Forelimb muscle (tissue), 1 donor: ENCODE measurements around the gene PRKCA. TPM values are rescaled to one million over a fixed set of nuclear protein-coding genes. Genes with fewer than 3 reads are reported as not detected.

ENCODE experiments used
- DNase-seq: peaks from one replicate; pipeline ENCODE4 v3.0.0-alpha.2; 2013; ENCODE audit warnings: low read depth
- polyA plus RNA-seq: library from polyadenylated mRNA; unstranded; fragments of 120-200 nt; gene quantifications from one replicate; pipeline ENCODE4 v1.2.1, GENCODE V29; 2013; ENCODE audit not compliant: insufficient read length

The PRKCA gene
- polyA plus RNA-seq, 1 donor = 2.4 TPM

DNA sequence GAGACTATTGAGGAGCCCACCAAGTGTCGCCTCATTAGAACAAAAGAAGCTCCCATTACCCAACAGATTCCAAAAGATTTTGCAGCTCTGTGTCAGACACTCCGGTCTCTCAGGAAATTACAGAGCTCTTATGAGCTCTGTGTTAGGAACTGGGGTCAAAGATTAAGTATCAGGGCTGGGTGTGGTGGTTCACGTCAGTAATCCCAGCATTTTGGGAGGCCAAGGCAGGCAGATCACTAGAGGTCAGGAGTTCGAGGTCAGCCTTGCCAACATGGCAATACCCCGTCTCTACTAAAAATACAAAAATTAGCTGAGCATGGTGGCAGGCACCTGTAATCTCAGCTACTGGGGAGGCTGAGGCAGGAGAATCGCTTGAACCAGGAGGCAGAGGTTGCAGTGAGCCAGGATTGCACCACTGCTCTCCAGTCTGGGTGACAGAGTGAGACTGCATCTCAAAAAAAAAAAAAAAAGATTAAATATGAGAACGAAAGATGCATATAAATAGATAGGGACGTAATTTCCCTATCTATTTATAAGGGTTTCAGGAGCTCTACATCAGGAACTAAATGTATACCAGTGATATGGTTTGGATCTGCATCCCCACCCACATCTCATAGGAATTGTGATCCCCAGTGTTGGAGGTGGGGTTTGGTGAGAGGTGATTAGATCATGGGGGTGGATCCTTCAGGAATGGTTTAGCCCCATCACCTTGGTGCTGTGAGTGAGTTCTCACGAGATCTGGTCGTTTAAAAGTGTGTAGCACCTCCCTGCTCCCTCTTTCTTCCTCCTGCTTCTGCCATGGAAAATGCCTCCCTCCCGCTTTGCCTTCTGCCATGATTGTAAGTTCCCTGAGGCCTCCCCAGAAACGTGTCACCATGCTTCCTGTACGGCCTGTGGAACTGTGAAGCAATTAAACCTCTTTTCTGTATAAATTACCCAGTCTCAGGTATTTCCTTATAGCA is 111.4 kb downstream of the PRKCA start:
- no peak for DNase-seq

DNA sequence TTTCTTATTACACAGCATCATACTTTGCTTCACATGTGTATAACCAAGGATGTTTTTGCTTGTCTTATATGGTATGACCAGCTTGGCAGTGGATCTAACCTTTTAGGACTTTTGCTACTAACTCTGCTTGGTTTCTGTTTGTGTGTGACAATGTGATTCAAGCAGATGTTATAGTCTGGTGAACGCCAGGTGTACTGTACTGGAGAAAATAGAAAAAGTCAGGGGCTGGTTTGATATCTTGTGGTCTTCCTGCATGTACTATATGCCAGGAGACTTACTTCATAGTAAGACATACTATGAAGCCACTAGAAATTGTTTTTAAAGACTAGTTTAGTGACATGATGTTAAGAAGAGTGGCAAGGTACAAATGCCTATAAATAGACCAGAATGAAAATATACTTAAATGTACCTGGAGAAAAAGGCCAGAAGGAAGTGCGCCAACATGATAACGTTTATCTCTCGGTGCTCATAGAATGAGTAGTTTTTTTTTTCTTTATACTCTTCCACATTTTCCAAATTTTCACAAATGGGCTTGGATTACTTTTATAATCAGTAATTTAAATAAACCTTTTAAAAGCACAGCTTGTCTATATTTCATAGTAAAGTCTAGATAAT is 112.3 kb downstream of the PRKCA start:
- no peak for DNase-seq

DNA sequence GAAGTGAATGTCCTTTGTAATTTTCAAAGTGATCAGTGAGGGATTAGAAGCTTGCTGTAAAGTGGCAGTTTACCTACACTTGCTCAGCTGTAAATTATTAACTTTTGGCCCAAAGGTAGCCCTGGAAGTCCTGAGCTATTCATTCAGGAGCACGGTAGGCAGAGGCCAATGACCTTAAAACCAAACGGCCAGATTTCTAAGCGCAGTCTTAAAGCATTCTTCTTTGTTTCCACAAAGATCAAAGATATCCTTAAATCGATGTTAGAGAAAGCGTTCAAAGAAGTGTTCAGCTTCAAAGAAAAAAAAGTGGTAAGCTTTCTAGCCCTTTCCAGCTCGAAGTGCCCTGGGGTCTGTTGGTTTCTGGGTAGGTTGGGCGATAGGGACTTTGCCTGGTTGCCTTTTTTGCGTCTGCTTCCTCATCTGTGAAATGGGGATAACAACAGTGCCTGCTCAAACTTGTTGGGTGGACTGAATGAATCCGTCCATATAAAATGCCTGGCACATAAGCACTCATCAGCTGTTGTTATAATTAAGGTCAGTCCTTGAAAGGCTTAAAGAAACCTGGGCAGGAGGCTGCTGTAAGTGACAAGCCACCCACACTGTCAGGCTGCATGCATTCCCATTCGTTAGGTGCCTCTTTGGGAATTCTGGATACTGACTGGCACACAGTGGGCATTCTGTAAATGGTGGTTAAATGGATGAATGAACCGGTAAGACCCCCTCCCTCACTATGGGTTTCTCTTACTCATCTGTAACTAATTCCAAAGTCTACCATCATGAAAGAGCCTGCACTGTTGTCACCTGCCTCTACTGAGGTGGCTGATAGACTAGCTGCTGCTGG is 113.2 kb downstream of the PRKCA start:
- DNase-seq = no peak

DNA sequence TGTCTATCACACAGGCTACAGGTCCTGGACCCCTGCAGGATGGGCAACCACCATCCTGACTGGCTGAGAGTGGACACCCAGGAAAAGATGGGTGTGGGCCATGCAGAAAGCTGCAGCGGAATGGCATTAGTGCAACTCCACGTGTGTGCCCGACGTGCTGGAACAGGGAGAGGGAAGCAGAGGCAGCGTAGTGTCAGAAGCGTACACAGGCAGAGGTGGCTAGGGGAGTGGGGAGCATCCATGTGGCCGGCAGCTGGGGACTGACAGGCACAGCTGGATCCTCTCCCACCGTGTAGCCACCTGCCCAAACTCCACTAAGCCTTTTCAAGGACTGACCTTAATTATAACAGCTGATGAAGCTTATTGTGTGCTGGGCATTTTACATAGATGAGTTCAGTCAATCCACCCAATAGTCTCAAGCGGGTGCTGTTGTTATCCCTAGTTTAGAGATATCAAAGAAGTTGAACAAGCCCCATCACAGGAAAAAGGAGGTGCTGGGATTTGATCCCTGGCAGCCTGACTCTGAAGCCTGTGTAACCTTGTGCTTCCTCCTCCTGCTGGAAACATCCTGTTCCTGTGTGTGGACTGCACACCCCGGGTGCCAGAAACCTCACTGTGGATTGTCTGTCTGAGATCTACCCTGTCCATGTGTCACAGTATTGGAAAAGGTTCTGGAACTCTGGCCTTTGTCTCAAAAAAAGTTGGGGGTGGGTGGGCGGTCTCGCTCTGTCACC is 114.0 kb downstream of the PRKCA start:
- DNase-seq = no peak

DNA sequence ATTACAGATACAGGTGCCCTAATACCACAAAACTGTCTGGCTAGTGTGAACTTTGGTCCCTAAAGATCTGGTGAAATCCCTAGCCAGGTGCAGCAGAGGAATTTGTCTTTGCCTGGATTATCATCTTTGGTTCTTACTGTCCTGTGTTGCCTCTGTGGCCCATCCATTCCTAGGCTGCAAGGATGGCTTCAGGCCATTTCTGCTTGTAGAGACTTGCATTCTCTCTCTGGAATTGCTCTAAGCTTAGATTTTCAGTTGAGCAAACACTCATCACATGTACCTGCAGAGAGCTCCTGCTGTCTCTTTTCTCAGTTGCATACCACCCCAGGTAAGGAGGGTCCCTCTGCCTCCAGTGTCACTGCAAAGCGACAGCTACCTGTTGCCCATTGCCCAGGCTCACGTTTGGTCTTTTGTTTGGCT is 114.9 kb downstream of the PRKCA start:
- no peak for DNase-seq

DNA sequence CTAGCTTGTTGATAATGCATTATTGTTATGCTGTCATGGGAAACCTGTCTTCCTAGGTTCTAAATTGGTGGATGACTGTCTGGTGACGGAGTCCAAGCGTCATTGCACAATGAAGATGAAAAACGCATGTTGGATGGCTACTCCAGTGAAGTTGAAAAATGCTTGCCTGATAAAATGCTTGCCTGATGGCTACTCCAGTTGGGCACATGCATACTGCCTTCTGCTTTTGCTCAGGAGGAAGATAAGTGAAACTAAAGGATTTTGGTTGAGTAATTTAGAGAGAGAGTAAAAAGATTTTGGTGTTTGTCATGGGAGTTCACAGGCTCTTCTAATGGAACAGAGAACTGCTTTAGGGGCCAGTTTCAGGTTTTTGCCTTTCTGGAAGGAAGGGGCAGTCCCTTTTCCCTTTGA is 118.6 kb downstream of the PRKCA start:
- no peak for DNase-seq

DNA sequence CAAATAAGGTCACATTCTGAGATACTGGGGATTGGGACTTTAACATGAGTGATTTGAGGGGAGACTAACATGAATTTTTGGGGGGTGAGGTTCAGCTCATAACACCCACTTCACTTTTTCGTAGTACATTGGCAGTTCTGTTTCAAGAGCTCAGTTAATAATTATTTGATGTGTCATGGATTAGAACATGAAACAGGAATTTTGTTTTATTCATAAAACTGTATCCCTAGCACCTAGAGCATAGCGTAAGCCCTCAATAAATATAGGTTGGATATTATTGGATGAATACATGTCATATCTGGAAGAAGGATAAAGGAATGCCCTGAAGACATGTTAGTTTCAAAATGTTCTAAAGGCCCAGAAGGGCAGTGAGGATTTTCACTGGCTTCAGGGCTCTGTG is 119.8 kb downstream of the PRKCA start:
- no peak for DNase-seq

DNA sequence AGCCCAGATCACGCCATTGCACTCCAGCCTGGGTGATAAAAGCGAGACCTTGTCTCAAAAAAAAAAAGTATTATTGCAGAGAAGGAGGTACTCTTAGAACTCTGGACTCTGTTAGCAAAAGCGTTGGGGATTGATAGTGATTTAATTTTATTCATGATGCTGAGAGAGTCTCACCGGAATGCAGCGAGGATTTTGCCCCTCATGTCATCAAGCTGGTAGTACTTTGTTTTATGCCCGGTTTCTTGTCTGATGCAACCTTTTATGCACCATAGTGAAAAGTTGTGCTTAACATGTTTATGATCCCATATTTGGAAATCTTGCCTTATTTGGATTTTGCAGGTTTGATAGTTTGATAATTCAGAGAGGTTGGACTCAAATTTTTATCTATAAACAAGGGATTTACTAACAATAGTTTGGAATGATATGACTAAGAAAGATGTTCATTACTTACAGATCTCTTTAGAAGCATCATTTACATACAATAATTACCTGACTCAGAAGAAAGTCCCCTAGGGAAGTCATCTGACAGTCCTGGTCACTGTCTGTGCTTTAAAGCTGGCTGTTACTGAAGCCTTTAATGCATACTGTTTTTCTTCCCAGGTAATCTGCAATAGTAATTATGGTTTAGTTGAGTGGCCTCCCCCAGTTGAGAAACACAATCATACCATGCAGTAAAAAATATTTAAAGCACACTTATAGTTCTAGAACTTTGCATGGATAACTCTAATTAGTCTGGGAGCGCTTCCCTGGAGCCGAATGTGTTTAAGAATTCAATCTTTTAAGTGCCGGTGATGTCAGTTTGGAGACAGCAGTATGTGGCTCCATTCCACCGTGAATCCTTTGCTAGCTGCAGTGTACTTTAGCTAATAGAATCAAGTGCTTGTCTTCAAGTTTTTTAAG is 120.9 kb downstream of the PRKCA start:
- no peak for DNase-seq

DNA sequence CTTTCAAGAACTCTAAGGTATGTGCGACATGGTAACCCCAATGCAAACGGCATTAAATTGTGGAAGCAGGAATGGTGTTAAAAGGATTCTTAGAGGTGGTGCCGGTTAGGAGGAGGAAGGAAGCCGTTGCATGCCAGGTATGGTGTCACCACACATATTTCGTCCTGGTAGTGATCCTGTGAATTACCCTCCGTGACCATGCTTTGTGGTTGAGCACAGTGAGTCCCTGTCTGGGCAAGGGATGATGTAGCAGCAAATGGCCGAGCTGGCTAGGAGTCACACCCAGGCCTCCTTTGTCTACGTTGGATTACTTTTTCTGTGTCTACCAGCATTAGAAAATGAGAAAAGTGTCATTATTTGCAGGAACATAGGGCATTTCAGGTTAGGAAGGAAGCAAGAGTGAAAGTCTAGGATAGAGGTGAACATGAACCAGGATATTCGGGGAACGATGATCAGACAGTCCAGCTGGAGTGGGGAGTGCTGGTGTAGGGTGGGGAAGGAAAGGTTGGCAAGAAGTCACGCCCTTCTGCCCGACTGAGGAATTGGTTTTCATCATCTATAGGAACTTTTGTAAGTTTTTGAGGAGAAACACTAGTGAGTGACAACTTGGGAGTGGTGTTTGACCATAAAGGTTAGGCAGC is 123.5 kb downstream of the PRKCA start:
- no peak for DNase-seq

DNA sequence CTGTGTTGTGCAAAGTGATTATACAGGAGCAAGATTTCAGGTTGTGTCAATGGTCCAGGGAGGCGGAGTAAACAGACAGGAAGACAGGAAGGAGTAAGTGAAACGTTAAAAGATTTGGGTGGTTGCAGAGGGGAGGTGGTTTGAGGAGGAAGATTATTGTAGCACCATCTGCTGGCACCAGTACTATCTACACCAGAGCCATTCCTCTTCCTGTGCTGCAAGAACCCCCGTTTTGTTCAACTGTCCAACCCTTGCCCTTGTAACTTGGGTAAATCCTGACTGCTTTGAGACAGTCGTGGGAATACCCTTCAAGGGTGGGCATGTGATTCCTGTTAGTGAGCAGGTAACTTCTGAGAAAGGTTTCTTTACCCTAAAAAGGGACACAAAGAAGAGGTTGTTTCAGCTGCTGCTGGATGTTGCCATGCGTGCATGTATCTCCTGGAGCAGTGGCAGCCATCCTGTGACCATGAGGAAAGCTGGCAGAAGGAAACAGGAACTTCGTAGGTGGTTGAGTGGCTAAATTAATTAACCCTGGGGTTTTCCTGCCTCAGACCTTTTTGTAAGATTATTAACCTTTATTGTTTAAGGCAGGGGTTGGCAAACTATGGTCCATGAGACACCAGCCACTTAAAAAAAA is 124.1 kb downstream of the PRKCA start:
- no peak for DNase-seq

DNA sequence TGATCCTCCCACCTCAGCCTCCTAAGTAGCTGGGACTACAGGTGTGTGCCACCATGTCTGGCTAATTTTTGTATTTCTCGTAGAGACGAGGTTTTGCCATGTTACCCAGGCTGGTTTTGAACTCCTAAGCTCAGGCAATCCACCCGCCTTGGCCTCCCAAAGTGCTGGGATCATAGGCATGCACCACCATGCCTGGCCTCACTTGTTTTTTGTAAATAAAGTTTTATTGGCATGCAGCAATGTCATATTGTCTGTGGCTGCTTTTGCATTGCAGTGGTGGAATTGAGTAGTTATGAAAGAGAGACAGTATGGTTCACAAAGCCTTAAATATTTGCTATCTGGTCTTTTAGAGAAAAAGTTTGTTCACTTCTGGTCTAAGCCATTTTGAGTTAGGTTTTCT is 124.7 kb downstream of the PRKCA start:
- DNase-seq = no peak

DNA sequence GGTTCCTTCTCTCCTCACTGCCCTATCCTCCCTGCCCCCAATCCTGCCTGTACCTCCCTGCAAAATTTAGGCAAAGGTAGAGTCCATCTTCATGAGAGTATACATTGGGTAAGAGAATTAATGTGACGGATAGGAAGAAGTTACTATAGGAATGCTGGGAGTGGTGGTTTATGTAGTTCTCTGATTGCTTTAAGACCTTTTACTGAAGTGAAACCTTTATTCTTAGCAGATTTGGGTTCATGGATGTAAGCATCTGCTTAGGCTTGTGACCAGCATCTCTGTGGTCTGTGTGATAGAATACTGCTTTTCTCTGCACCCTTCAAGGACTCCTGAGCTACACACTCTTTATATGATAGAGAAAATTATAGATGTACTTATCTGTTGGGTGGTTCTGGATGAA is 127.3 kb downstream of the PRKCA start:
- no peak for DNase-seq

DNA sequence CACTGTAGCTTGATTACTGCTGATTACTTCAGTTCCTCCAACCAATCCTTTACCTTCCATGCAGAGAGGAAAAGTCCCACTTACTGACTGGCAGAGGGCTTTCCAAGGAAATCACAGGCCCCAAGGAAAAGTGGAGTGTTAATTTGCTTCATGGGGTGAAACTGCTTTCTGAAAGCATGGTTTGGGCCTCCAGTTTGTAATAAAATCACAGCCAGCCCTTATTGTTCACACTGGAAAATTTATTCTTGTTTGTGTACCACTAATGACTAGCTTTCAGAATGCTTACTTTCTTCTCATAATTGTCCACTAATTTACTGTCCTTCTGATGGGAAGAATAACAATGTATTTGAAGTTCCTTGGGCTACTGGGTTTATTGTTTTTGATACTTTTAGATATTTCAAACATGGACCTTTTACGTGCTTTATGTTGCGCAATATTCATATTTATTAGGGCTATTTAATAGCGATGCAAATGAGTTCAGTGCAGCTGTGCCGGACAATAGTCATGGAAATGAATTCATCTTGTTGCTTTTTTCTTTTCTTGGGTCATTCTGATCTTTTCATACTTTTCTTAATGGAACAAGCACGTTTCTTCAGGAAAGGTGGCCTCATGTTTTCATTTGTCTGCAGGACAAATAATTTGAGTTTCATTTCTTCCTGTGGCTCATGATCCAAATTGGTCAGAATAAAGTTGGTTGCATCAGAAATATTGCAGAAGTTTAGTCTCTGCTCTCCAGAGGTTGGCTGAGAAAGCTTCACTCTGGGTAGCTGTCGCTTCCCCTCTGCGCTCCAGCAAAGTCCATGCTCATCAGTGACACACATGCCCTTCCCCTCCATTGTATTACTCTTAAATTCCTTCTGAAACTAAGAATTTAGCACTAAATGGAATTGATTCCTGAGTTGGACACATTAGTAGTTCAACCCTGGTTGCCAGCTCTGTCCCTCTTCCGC is 128.7 kb downstream of the PRKCA start:
- DNase-seq = no peak

DNA sequence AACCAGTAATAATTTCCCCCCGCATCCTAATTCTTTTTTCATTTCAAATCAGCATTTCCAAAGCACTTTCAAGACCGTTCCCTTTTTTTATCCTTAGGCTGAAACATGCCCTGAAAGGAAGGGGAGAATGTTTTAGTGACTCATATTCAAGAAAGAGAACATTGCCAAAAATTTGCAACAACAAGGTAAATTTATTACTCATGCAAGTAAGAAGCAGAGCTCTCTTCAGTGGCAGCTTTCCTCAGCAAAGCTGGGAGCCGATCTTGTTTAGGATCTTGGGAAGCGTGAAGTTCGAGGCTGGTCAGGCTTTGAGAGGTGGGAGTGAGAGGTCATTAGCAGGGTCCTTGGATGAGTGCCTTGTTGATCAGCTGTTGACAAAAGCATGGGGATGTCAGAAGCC is 129.5 kb downstream of the PRKCA start:
- no peak for DNase-seq

DNA sequence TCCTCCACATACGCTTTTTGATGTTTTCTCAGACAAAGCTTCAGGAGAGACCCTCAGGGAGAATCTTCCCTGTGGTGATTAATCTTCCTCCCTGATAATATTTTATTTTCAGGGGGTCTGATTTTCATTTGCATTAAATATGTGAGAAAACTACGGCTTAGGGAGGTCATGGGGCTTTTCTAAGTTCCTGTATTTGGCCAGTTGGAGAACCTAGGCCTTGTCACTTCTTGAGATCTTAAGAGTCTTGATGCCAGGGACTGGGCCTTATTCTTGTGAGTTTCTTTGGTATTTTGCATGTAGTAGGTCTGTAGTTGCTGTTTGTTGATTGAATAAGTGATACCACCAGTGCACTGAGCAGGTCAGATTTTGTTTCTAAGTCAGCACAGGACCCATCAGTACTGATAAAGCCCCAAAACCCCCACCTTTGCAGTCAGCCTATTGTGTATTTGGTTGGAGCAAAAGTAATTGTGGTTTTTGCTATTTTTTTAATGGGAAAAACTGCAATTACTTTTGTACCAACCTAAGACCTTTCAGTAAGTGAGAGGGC is 130.1 kb downstream of the PRKCA start:
- DNase-seq = no peak

DNA sequence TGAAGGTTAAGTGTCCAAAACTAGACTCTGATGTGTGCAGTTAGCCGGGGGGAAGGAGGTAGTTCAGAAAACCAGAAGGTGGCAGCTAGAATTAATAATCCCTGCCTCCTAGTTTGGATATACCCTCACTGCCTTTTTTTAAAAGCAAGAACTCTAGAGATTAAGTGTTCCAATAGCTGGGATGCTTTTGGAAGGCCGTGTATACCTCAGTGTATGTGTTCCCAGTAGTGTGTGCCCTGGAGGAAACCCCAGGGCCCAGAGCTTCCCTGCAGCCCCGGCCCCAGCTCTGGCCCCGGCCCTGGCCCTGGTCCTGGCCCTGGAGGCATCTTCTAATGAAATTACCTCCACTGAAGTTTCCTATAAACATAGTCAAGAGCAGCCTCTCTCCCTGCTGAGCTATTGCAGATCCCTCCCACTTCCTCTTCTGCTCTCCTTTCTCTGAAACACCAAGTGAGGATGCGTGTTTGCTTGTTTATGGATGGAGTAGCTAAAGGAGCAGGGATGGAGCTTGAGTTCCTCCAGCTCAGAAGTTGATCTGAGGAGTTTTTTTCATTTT is 130.7 kb downstream of the PRKCA start:
- DNase-seq = no peak

DNA sequence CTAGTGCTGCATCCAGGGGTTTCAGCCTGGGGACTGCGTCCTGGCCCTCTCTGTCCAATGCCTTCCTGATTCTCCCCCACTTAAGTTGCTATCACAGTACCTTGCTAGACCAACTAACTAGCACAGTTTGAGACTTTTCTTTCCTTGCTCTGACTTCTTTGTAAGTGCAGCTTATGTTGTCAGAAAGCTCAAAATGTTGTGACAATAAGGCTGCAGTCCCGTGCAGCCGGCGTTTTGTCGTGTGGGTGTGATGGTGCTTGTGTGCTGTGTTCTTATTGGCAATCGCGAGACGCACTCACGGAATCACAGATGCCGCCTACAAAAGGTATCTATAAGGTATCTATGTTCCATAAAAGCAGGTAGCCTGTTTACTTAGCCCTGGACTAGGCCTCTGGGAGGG is 132.8 kb downstream of the PRKCA start:
- no peak for DNase-seq

DNA sequence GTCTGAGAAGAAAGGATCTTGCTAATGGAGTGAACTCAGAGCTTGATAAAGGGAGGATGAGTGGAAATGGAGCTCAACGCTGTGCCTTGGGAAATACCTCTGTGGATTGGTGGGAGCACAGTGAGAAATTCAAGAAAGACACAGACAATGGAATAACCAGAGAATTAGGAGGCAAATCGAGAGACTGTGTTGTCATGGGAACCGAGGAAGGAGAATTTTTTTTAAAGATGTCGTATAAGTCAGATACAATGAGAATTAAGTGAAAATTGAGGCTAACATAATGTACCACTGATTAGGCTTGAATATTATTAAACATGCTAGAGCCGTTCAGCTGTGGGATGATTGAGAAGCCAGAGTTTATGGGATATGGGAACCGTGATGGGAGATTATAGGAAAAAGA is 134.2 kb downstream of the PRKCA start:
- DNase-seq = no peak
